IMR-90 (cell line): Measurements from ENCODE around the gene FBXL7. TPM values are rescaled to one million over a fixed set of nuclear protein-coding genes. Genes with fewer than 3 reads are reported as not detected.

ENCODE experiments used
- ATAC-seq: fragments of 200-7000 bp; cut with Tn5 transposase; 2 replicates; pipeline ENCODE4 v1.9.1; 2020; ENCODE audit warnings: low read depth, mild to moderate bottlenecking, moderate library complexity
- BruUV-seq: library from RNA; stranded (reverse); fragments of 400-500 nt; replicated peaks from 2 replicates; lab custom pipeline; 2021; lab: Mats Ljungman, UMichigan
- CTCF ChIA-PET: fragments of 300-600 bp; formaldehyde crosslinking; extraction: SDS; loops from one replicate; lab custom pipeline; 2021; ENCODE audit warnings: antibody characterized with exemption; lab: Yijun Ruan, JAX
- POLR2A ChIA-PET: fragments of 300-600 bp; sonication (Branson Sonifier 250); formaldehyde crosslinking; loops from one replicate; lab custom pipeline; 2022; ENCODE audit warnings: antibody characterized with exemption; ENCODE audit not compliant: unreplicated experiment; lab: Charles Lee
- DNase-seq: peaks from one replicate; pipeline ENCODE4 v3.0.0; 2013
- H2AFZ ChIP-seq: replicated peaks from 2 replicates; pipeline ENCODE3; 2013; ENCODE audit warnings: low read length, mild to moderate bottlenecking; ENCODE audit not compliant: poor library complexity
- H2AK5ac ChIP-seq: 2 replicates; pipeline ENCODE4 v1.6.1; 2013; ENCODE audit warnings: low read depth, low read length, inconsistent platforms
- H2AK9ac ChIP-seq: replicated peaks from 2 replicates; pipeline ENCODE3; 2013; ENCODE audit warnings: mild to moderate bottlenecking, low read depth, low read length, moderate library complexity; ENCODE audit not compliant: poor library complexity
- H2BK120ac ChIP-seq: 2 replicates; pipeline ENCODE4 v1.6.1; 2013; ENCODE audit warnings: low read depth, low read length, inconsistent platforms
- H2BK15ac ChIP-seq: 3 replicates; pipeline ENCODE4 v1.6.1; 2013; ENCODE audit warnings: low read depth, low read length, inconsistent platforms
- H2BK20ac ChIP-seq: 2 replicates; pipeline ENCODE4 v1.6.1; 2013; ENCODE audit warnings: low read depth, mild to moderate bottlenecking, inconsistent platforms, low read length, moderate library complexity
- H2BK5ac ChIP-seq: 2 replicates; pipeline ENCODE4 v1.6.1; 2013; ENCODE audit warnings: mild to moderate bottlenecking, low read depth, low read length, inconsistent platforms; ENCODE audit not compliant: poor library complexity, severe bottlenecking
- H3K14ac ChIP-seq: replicated peaks from 2 replicates; pipeline ENCODE4 v1.6.1; 2013; ENCODE audit warnings: low read depth, low read length, inconsistent platforms
- H3K18ac ChIP-seq: 2 replicates; pipeline ENCODE4 v1.6.1; 2013; ENCODE audit warnings: low read depth, low read length, control low read depth
- H3K23ac ChIP-seq: 2 replicates; pipeline ENCODE4 v1.6.1; 2013; ENCODE audit warnings: low read depth, low read length, inconsistent platforms
- H3K27ac ChIP-seq: 2 replicates; pipeline ENCODE4 v1.5.1; 2013; ENCODE audit warnings: mild to moderate bottlenecking, control low read depth, low read length; ENCODE audit not compliant: insufficient read depth
- H3K27me3 ChIP-seq: 2 replicates; pipeline ENCODE4 v1.6.1; 2013; ENCODE audit warnings: low read length; ENCODE audit not compliant: control insufficient read depth, insufficient read depth
- H3K36me3 ChIP-seq: 2 replicates; pipeline ENCODE4 v1.6.1; 2013; ENCODE audit warnings: low read length, mixed read lengths; ENCODE audit not compliant: control insufficient read depth, insufficient read depth
- H3K4ac ChIP-seq: 2 replicates; pipeline ENCODE4 v1.6.1; 2013; ENCODE audit warnings: low read depth, low read length, inconsistent platforms
- H3K4me1 ChIP-seq: 2 replicates; pipeline ENCODE4 v1.6.1; 2013; ENCODE audit warnings: low read length, mixed read lengths; ENCODE audit not compliant: control insufficient read depth, insufficient read depth
- H3K4me2 ChIP-seq: 2 replicates; pipeline ENCODE4 v1.6.1; 2013; ENCODE audit warnings: low read depth, mild to moderate bottlenecking, control low read depth, low read length, moderate library complexity
- H3K4me3 ChIP-seq: 2 replicates; pipeline ENCODE4 v1.5.1; 2013; ENCODE audit warnings: low read depth, mild to moderate bottlenecking, control low read depth, low read length, moderate library complexity; ENCODE audit not compliant: insufficient read depth
- H3K56ac ChIP-seq: 2 replicates; pipeline ENCODE4 v1.6.1; 2013; ENCODE audit warnings: low read length, inconsistent platforms; ENCODE audit not compliant: insufficient read depth; ENCODE audit errors: extremely low read depth
- H3K79me1 ChIP-seq, 2 experiments: 2 replicates each; pipeline ENCODE4 v1.6.1; 2013; ENCODE audit warnings: low read length in 2 of 2, inconsistent platforms in 1 of 2, low read depth in 1 of 2
- H3K9ac ChIP-seq: 2 replicates; pipeline ENCODE4 v1.6.1; 2013; ENCODE audit warnings: low read depth, low read length, control low read depth
- H3K9me1 ChIP-seq: 2 replicates; pipeline ENCODE4 v1.6.1; 2013; ENCODE audit warnings: low read length, inconsistent platforms; ENCODE audit not compliant: insufficient read depth
- H3K9me3 ChIP-seq: 2 replicates; pipeline ENCODE4 v1.6.1; 2013; ENCODE audit warnings: low read length; ENCODE audit not compliant: control insufficient read depth, insufficient read depth
- H4K20me1 ChIP-seq: 2 replicates; pipeline ENCODE4 v1.6.1; 2013; ENCODE audit warnings: low read length, inconsistent platforms; ENCODE audit not compliant: insufficient read depth
- H4K5ac ChIP-seq: 2 replicates; pipeline ENCODE4 v1.6.1; 2013; ENCODE audit warnings: mild to moderate bottlenecking, low read depth, low read length, control low read depth
- H4K8ac ChIP-seq, 2 experiments: 2 replicates each; pipeline ENCODE4 v1.6.1; 2013; ENCODE audit warnings: low read depth in 2 of 2, low read length in 2 of 2, control low read depth in 1 of 2, inconsistent platforms in 1 of 2
- H4K91ac ChIP-seq: 2 replicates; pipeline ENCODE4 v1.6.1; 2013; ENCODE audit warnings: low read depth, low read length, inconsistent platforms; ENCODE audit not compliant: insufficient read depth
- BHLHE40 ChIP-seq: fragments of 150-350 bp; IDR thresholded peaks from 2 replicates; pipeline ENCODE4 v1.6.1; 2016; ENCODE audit warnings: mild to moderate bottlenecking, low read depth, low read length
- CEBPB ChIP-seq: IDR thresholded peaks from 2 replicates; pipeline ENCODE4 v1.6.1; 2012; ENCODE audit warnings: low read depth, low read length, improper control_type of control experiment
- CHD1 ChIP-seq: IDR thresholded peaks from 2 replicates; pipeline ENCODE4 v1.6.1; 2012; ENCODE audit warnings: low read depth, low read length, improper control_type of control experiment
- CTCF ChIP-seq: conservative IDR thresholded peaks from 2 replicates; pipeline ENCODE4 v1.5.1; 2012; ENCODE audit warnings: mild to moderate bottlenecking, low read depth, low read length, improper control_type of control experiment
- ELK1 ChIP-seq: fragments of 150-350 bp; IDR thresholded peaks from 2 replicates; pipeline ENCODE4 v1.6.1; 2016; ENCODE audit warnings: low read depth, mild to moderate bottlenecking, low read length, moderate library complexity, borderline replicate concordance
- FOS ChIP-seq: fragments of 150-350 bp; IDR thresholded peaks from 2 replicates; pipeline ENCODE4 v1.6.1; 2016; ENCODE audit warnings: low read depth, low read length
- MAFK ChIP-seq: IDR thresholded peaks from 2 replicates; pipeline ENCODE4 v1.6.1; 2012; ENCODE audit warnings: low read depth, low read length, improper control_type of control experiment
- MAZ ChIP-seq: IDR thresholded peaks from 2 replicates; pipeline ENCODE4 v1.6.1; 2012; ENCODE audit warnings: low read depth, mild to moderate bottlenecking, low read length, improper control_type of control experiment, moderate library complexity, borderline replicate concordance
- MXI1 ChIP-seq: IDR thresholded peaks from 2 replicates; pipeline ENCODE4 v1.6.1; 2012; ENCODE audit warnings: low read depth, mild to moderate bottlenecking, low read length, moderate library complexity, borderline replicate concordance
- NFE2L2 ChIP-seq: fragments of 150-350 bp; IDR thresholded peaks from 2 replicates; pipeline ENCODE4 v1.6.1; 2016; ENCODE audit warnings: low read depth, mild to moderate bottlenecking, low read length
- POLR2A ChIP-seq: IDR thresholded peaks from 2 replicates; pipeline ENCODE4 v1.6.1; 2012; ENCODE audit warnings: mild to moderate bottlenecking, low read depth, low read length
- RAD21 ChIP-seq: IDR thresholded peaks from 2 replicates; pipeline ENCODE4 v1.6.1; 2012; ENCODE audit warnings: low read length, improper control_type of control experiment
- RCOR1 ChIP-seq: IDR thresholded peaks from 2 replicates; pipeline ENCODE4 v1.6.1; 2012; ENCODE audit warnings: mild to moderate bottlenecking, low read length, improper control_type of control experiment; ENCODE audit not compliant: insufficient replicate concordance
- RFX5 ChIP-seq: IDR thresholded peaks from 2 replicates; pipeline ENCODE4 v1.8.0; 2012; ENCODE audit warnings: low read depth, mild to moderate bottlenecking, low read length, moderate library complexity
- SMC3 ChIP-seq: fragments of 150-350 bp; IDR thresholded peaks from 2 replicates; pipeline ENCODE4 v1.6.1; 2016; ENCODE audit warnings: low read depth, mild to moderate bottlenecking, antibody characterized with exemption, low read length, moderate library complexity
- USF2 ChIP-seq: fragments of 150-350 bp; IDR thresholded peaks from 2 replicates; pipeline ENCODE4 v1.6.1; 2017; ENCODE audit warnings: mild to moderate bottlenecking, antibody characterized with exemption, low read length, low read depth
- WGBS, 2 experiments: methylation state at CpG; one replicate each; pipeline versions ENCODE4 v1.1.5 to v1.1.7; 2013; ENCODE audit warnings: missing lambda C conversion rate in 2 of 2; ENCODE audit not compliant: insufficient read length in 1 of 2; ENCODE audit errors: extremely low coverage in 2 of 2; 5-methylcytosine and 5-hydroxymethylcytosine counted together
- dilution Hi-C: fragments of 300-500 bp; cut with HindIII; formaldehyde crosslinking; loops from one replicate; pipeline ENCODE4 v1.14.3; 2018; ENCODE audit warnings: low sequenced_read_pairs; ENCODE audit not compliant: unreplicated experiment
- in situ Hi-C: fragments of 300-500 bp; cut with MboI; formaldehyde crosslinking; loops from 3 replicates; pipeline ENCODE4 v1.14.3; 2019; ENCODE audit warnings: low sequenced_read_pairs, inconsistent platforms, mixed read lengths
- intact Hi-C: fragments of 100-400 bp; cut with micrococcal nuclease; formaldehyde crosslinking; loops from 2 replicates; pipeline ENCODE4 v1.10.0; 2022
- polyA plus RNA-seq, 3 experiments: library from polyadenylated mRNA; depleted of rRNA; stranded (reverse); fragments of >200 nt; gene quantifications; 2 replicates each; pipeline ENCODE4 v1.2.3, GENCODE V29; 2012; ENCODE audit warnings: low replicate concordance in 1 of 3
- total RNA-seq: library from RNA; depleted of rRNA; stranded (reverse); fragments of >200 nt; gene quantifications from 2 replicates; pipeline ENCODE4 v1.2.3, GENCODE V29; 2012

FBXL7 gene
- total and polyA plus RNA-seq, 2 of the 4 experiments (the other 2 are of a cell fraction): 4.1 to 10.2 TPM

GRCh38 chr5:15627109-15627508, 127.1 kb downstream of the FBXL7 start:
- H3K56ac ChIP-seq: no peak overlapping the region
- H4K20me1 ChIP-seq: no peaks in the 10 kb centered on the region; the same call in 1 of the 2 replicates
- CTCF ChIA-PET: no interaction called here

More at GRCh38 chr5:15627109-15627508, 127.1 kb downstream of the FBXL7 start:
- H3K36me3 ChIP-seq: no peaks in the 10 kb centered on the region
- H2AFZ ChIP-seq: no peak overlapping the region
- POLR2A ChIA-PET: interaction anchor here (0.5 kb wide), 1 partner anchor 70 kb away, joined by 3 read pairs; no protein-coding TSS in a partner anchor
- no peaks in the 10 kb centered on the region for H3K9me3 ChIP-seq
- peaks cover 3% of the 10 kb centered on the region; the same call in 1 of the 2 replicates for H3K9me1 ChIP-seq
- no peak overlapping the region for H3K23ac ChIP-seq
- in situ Hi-C loops: no loop called here
- TF ChIP-seq POLR2A (no peak), CHD1 (no peak), RFX5 (no peak), SMC3 (no peak), RCOR1 (no peak), USF2 (no peak), CTCF (no peak), MAZ (no peak), ELK1 (no peak), BHLHE40 (no peak), FOS (no peak), MAFK (no peak), RAD21 (no peak), CEBPB (no peak), MXI1 (no peak), NFE2L2 (no peak)
- no CpG with 5 or more reads among the region's 2 CpGs for WGBS, 2 experiments
- H4K8ac ChIP-seq: no peak overlapping the region
- H3K27me3 ChIP-seq: no peaks in the 10 kb centered on the region
- H2BK120ac ChIP-seq: no peak overlapping the region
- no peak overlapping the region for H3K9ac ChIP-seq
- no peak overlapping the region for H3K4me3 ChIP-seq
- H2BK20ac ChIP-seq: no peak overlapping the region
- H2BK15ac ChIP-seq: no peak overlapping the region
- H3K18ac ChIP-seq: no peak overlapping the region
- H4K5ac ChIP-seq: no peak overlapping the region
- peaks cover 6 to 16% of the 10 kb centered on the region in 2 experiments for H3K79me1 ChIP-seq
- no peak overlapping the region for H2AK5ac ChIP-seq
- H3K27ac ChIP-seq: no peak overlapping the region
- no peak overlapping the region for H4K91ac ChIP-seq
- DNase-seq: no peak
- intact Hi-C loops: no loop called here
- H2AK9ac ChIP-seq: no peak overlapping the region
- H3K4ac ChIP-seq: no peak overlapping the region
- no peak overlapping the region for H3K14ac ChIP-seq
- dilution Hi-C loops: no loop called here
- ATAC-seq: no peak
- no peaks in the 10 kb centered on the region; the same call in none of the 2 replicates for H3K4me1 ChIP-seq
- no peak overlapping the region for H3K4me2 ChIP-seq
- no TSS peak for BruUV-seq
- no peak overlapping the region for H2BK5ac ChIP-seq
